Fibroblast of skin of abdomen (primary cell): Measurements from ENCODE around the gene MRPL54.
"Not testable (repeated sequence)": the region's sequence is repeated elsewhere in the genome, so short reads cannot be mapped to it uniquely, and the experiment has no call there.

Experiments used
- DNase-seq: peaks from one replicate; pipeline ENCODE4 v3.0.0-alpha.2; 2013

The MRPL54 gene

GRCh38 chr19:3743486-3743885 lies 19.0 kb upstream of the MRPL54 start:
- no peak for DNase-seq

- DNase-seq, result no peak
These were observed 17.0 kb upstream of the MRPL54 start for GRCh38 chr19:3745363-3746045.

- DNase-seq, result no peak
These were observed 16.0 kb upstream of the MRPL54 start for GRCh38 chr19:3746371-3747056.

GRCh38 chr19:3748965-3749364 lies 13.5 kb upstream of the MRPL54 start:
- DNase-seq, result no peak

GRCh38 chr19:3750211-3750610 lies 12.3 kb upstream of the MRPL54 start:
- no peak for DNase-seq

- DNase-seq, result no peak
These were observed 11.2 kb upstream of the MRPL54 start for GRCh38 chr19:3751236-3751635.

GRCh38 chr19:3752492-3752891 lies 10.0 kb upstream of the MRPL54 start:
- DNase-seq, result no peak

GRCh38 chr19:3753631-3754410 lies 8.7 kb upstream of the MRPL54 start:
- DNase-seq, result no peak

GRCh38 chr19:3757705-3758104 lies 4.8 kb upstream of the MRPL54 start:
- DNase-seq, result not testable (repeated sequence)

- DNase-seq, result not testable (repeated sequence)
These were observed 4.2 kb upstream of the MRPL54 start for GRCh38 chr19:3758297-3758696.

GRCh38 chr19:3759482-3760254 lies 2.8 kb upstream of the MRPL54 start:
- DNase-seq, result no peak

GRCh38 chr19:3760871-3761361 lies 1.6 kb upstream of the MRPL54 start:
- DNase-seq, result no peak

- peak; percentile 88 for DNase-seq
These were observed 926 bp upstream of the MRPL54 start, which contains the start of gene APBA3 for GRCh38 chr19:3761382-3762129. APBA3 (minus strand) TSS chr19:3761692; CDS start chr19:3760264, 1,428 bp downstream.

- no peak for DNase-seq
These were observed 380 bp upstream of the MRPL54 start for GRCh38 chr19:3762130-3762473.

GRCh38 chr19:3765121-3765520 lies 2.6 kb downstream of the MRPL54 start:
- no peak for DNase-seq

- not testable (repeated sequence) for DNase-seq
These were observed 3.3 kb downstream of the MRPL54 start for GRCh38 chr19:3765757-3766156.

GRCh38 chr19:3766520-3766919 lies 4.0 kb downstream of the MRPL54 start:
- no peak for DNase-seq

GRCh38 chr19:3767050-3767449 lies 4.6 kb downstream of the MRPL54 start:
- DNase-seq, result no peak

- no peak for DNase-seq
These were observed 5.7 kb downstream of the MRPL54 start for GRCh38 chr19:3768015-3768747.

- no peak for DNase-seq
These were observed 6.2 kb downstream of the MRPL54 start for GRCh38 chr19:3768748-3769099.

GRCh38 chr19:3769494-3769893 lies 7.0 kb downstream of the MRPL54 start:
- no peak for DNase-seq
